Loucy (cell line): ENCODE measurements around the gene SMYD2.

Experiments
- EZH2phosphoT487 ChIP-seq: fragments of 200-600 bp; IDR thresholded peaks from 2 replicates; pipeline ENCODE4 v1.6.1; 2018; ENCODE audit warnings: antibody characterized with exemption, mild to moderate bottlenecking, moderate library complexity, borderline replicate concordance
- TF ChIP-seq, protein P1 (sequence below): fragments of 200-600 bp; sonication (generic); conservative IDR thresholded peaks from 2 replicates; pipeline ENCODE4 v1.5.1; 2014; ENCODE audit warnings: mild to moderate bottlenecking, antibody characterized with exemption, low read length

DNA sequence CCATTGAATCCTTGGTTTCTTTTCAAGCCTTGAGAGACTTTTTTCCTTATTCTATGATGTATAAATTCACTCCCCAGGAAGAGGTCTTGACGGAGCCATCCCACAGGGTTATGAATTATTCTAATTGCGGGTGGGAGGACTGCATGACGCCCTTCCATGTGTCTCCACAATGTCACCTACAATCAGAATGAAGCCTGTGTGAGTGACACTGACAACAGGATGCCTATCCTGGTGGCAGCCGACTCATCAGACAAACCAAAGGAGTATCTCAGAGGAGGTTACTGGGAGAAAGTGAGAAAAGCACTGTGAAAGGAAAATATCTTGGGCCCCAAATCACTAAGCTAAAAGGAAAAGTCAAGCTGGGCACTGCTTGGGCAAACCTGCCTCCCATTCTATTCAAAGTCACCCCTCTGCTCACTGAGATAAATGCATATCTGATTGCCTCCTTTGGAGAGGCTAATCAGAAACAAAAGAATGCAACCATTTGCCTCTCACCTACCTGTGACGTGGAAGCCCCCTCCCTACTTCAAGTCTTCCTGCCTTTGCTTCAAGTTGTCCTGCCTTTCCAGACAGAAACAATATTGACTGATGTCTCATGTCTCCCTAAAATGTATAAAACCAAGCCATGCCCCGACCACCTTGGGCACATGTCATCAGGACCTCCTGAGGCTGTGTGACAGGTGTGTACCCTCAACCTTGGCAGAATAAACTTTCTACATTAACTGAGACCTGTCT, 98.4 kb downstream of the SMYD2 start:
- TF ChIP-seq, protein P1, sequence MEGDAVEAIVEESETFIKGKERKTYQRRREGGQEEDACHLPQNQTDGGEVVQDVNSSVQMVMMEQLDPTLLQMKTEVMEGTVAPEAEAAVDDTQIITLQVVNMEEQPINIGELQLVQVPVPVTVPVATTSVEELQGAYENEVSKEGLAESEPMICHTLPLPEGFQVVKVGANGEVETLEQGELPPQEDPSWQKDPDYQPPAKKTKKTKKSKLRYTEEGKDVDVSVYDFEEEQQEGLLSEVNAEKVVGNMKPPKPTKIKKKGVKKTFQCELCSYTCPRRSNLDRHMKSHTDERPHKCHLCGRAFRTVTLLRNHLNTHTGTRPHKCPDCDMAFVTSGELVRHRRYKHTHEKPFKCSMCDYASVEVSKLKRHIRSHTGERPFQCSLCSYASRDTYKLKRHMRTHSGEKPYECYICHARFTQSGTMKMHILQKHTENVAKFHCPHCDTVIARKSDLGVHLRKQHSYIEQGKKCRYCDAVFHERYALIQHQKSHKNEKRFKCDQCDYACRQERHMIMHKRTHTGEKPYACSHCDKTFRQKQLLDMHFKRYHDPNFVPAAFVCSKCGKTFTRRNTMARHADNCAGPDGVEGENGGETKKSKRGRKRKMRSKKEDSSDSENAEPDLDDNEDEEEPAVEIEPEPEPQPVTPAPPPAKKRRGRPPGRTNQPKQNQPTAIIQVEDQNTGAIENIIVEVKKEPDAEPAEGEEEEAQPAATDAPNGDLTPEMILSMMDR: no peak
- TF ChIP-seq EZH2phosphoT487: no peak
